DND-41 (cell line): ENCODE measurements around the gene STKLD1.

Source experiments
- CTCF ChIP-seq: IDR thresholded peaks from 2 replicates; pipeline ENCODE4 v1.5.1; 2012; ENCODE audit warnings: borderline replicate concordance, low read length, moderate library complexity, mild to moderate bottlenecking; ENCODE audit not compliant: poor library complexity, severe bottlenecking; ENCODE audit errors: extremely low read depth
- EZH2 ChIP-seq: IDR thresholded peaks from 3 replicates; pipeline ENCODE4 v1.6.1; 2012; ENCODE audit warnings: borderline replicate concordance, low read depth, mild to moderate bottlenecking, moderate library complexity, low read length, inconsistent platforms; ENCODE audit not compliant: severe bottlenecking

GRCh38 chr9:133367778-133368177 lies 8.4 kb upstream of the STKLD1 start:
- TF ChIP-seq CTCF = no peak
- no peak for TF ChIP-seq EZH2
